ENCODE data around the gene FRMD1. TPM values are rescaled to one million over a fixed set of nuclear protein-coding genes. Genes with fewer than 3 reads are reported as not detected.

The FRMD1 gene
- total RNA-seq, 1 experiment from 2014 or later, result not detected

- Histone ChIP-seq H3K9ac (ENCODE audit: low read length) (no peak overlapping the region), H3K4me1 (ENCODE audit: control insufficient read depth in 1 of 2, insufficient read depth in 2 of 2, low read length in 2 of 2) (peaks cover 14 to 16% of the 10 kb centered on the region in 2 experiments), H3K79me2 (ENCODE audit: insufficient read depth, low read length) (no peaks in the 10 kb centered on the region), H3K27ac (ENCODE audit: low read depth, low read length) (no peak overlapping the region), H2AFZ (ENCODE audit: low read depth, low read length, poor library complexity, severe bottlenecking) (no peak overlapping the region), H3K4me2 (ENCODE audit: low read length) (no peak overlapping the region), H3K9me2 (ENCODE audit: insufficient read depth) (no peaks in the 10 kb centered on the region), H3K4me3 (replicated peaks in 1 of 2; ENCODE audit: low read depth in 1 of 2, low read length in 2 of 2) (no peak overlapping the region), H3K9me3 (ENCODE audit: control insufficient read depth in 1 of 2, insufficient read depth in 1 of 2, low read depth in 1 of 2, low read length in 2 of 2) (peaks cover 10 to 12% of the 10 kb centered on the region in 2 experiments; a peak in 3 of 4 replicates), H3K36me3 (ENCODE audit: control insufficient read depth in 1 of 2, insufficient read depth in 2 of 2, low read length in 2 of 2) (no peaks in the 10 kb centered on the region), H3K27me3 (ENCODE audit: insufficient read depth, low read length) (peaks cover 4% of the 10 kb centered on the region; the same call in 1 of the 2 replicates), H4K20me1 (ENCODE audit: insufficient read depth) (no peaks in the 10 kb centered on the region)
- ChIA-PET RAD21 (ENCODE audit: low non-redundant PET in 1 of 2, low total read pairs in 2 of 2, uncharacterized antibody in 2 of 2, unreplicated experiment in 2 of 2) (no interaction called here), CTCF (no interaction called here), POLR2A (no interaction called here)
- intact Hi-C loops (cut with micrococcal nuclease), result no loop called here
- DNase-seq (ENCODE audit: low read depth, low spot score), result no peak
- TF ChIP-seq SRF (IDR thresholded peaks at IDR 0.05; ENCODE audit: low read depth), result no peak
- TF ChIP-seq, protein P1, sequence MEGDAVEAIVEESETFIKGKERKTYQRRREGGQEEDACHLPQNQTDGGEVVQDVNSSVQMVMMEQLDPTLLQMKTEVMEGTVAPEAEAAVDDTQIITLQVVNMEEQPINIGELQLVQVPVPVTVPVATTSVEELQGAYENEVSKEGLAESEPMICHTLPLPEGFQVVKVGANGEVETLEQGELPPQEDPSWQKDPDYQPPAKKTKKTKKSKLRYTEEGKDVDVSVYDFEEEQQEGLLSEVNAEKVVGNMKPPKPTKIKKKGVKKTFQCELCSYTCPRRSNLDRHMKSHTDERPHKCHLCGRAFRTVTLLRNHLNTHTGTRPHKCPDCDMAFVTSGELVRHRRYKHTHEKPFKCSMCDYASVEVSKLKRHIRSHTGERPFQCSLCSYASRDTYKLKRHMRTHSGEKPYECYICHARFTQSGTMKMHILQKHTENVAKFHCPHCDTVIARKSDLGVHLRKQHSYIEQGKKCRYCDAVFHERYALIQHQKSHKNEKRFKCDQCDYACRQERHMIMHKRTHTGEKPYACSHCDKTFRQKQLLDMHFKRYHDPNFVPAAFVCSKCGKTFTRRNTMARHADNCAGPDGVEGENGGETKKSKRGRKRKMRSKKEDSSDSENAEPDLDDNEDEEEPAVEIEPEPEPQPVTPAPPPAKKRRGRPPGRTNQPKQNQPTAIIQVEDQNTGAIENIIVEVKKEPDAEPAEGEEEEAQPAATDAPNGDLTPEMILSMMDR (IDR thresholded peaks at IDR 0.05 in 2 of 3, conservative IDR thresholded peaks at IDR 0.05 in 1 of 3; ENCODE audit: borderline replicate concordance in 1 of 3, insufficient read depth in 1 of 3, low read depth in 2 of 3, low read length in 2 of 3), result no peak
- no peak for TF ChIP-seq ZFX (IDR thresholded peaks at IDR 0.05)
- TF ChIP-seq YY1 (IDR thresholded peaks at IDR 0.05; ENCODE audit: extremely low read depth, insufficient replicate concordance, low read depth, low read length), result no peak
- no peak for TF ChIP-seq ZNF274 (IDR thresholded peaks at IDR 0.05; ENCODE audit: low read depth, low read length)
- TF ChIP-seq EZH2 (IDR thresholded peaks at IDR 0.05), result no peak
- TF ChIP-seq RAD21 (IDR thresholded peaks at IDR 0.05; ENCODE audit: low read depth), result no peak
- TF ChIP-seq CEBPB (IDR thresholded peaks at IDR 0.05; ENCODE audit: low read depth), result no peak
- TF ChIP-seq POLR2A (IDR thresholded peaks at IDR 0.05; ENCODE audit: borderline replicate concordance, extremely low read depth, insufficient read depth, insufficient read length), result no peak
- TF ChIP-seq MAX (IDR thresholded peaks at IDR 0.05), result no peak
- TF ChIP-seq CBX3 (IDR thresholded peaks at IDR 0.05; ENCODE audit: low read depth), result no peak
- no peak for TF ChIP-seq ZBTB33 (IDR thresholded peaks at IDR 0.05; ENCODE audit: extremely low read depth, insufficient replicate concordance, low read length)
- TF ChIP-seq TCF7L2 (IDR thresholded peaks at IDR 0.05; ENCODE audit: borderline replicate concordance, extremely low read depth, insufficient read depth, insufficient read length), result no peak
- no peak for TF ChIP-seq ELF1 (IDR thresholded peaks at IDR 0.05; ENCODE audit: borderline replicate concordance, low read depth)
- TF ChIP-seq JUND (IDR thresholded peaks at IDR 0.05), result no peak
- TF ChIP-seq, protein P2, sequence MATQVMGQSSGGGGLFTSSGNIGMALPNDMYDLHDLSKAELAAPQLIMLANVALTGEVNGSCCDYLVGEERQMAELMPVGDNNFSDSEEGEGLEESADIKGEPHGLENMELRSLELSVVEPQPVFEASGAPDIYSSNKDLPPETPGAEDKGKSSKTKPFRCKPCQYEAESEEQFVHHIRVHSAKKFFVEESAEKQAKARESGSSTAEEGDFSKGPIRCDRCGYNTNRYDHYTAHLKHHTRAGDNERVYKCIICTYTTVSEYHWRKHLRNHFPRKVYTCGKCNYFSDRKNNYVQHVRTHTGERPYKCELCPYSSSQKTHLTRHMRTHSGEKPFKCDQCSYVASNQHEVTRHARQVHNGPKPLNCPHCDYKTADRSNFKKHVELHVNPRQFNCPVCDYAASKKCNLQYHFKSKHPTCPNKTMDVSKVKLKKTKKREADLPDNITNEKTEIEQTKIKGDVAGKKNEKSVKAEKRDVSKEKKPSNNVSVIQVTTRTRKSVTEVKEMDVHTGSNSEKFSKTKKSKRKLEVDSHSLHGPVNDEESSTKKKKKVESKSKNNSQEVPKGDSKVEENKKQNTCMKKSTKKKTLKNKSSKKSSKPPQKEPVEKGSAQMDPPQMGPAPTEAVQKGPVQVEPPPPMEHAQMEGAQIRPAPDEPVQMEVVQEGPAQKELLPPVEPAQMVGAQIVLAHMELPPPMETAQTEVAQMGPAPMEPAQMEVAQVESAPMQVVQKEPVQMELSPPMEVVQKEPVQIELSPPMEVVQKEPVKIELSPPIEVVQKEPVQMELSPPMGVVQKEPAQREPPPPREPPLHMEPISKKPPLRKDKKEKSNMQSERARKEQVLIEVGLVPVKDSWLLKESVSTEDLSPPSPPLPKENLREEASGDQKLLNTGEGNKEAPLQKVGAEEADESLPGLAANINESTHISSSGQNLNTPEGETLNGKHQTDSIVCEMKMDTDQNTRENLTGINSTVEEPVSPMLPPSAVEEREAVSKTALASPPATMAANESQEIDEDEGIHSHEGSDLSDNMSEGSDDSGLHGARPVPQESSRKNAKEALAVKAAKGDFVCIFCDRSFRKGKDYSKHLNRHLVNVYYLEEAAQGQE (IDR thresholded peaks at IDR 0.05; ENCODE audit: low read depth), result no peak
- TF ChIP-seq SIN3A (IDR thresholded peaks at IDR 0.05; ENCODE audit: low read depth), result no peak
- TF ChIP-seq FOSL1 (IDR thresholded peaks at IDR 0.05; ENCODE audit: low read depth), result no peak
- TF ChIP-seq ATF3 (IDR thresholded peaks at IDR 0.05), result no peak
- BruUV-seq (replicated peaks), result no TSS peak
- no peak for ATAC-seq
These were observed 67.7 kb downstream of the FRMD1 start for GRCh38 chr6:168011291-168011690.

Measured in HCT116 (cell line).